Measurements from ENCODE around the gene MEGF9.
"Not testable (repeated sequence)": the region's sequence is repeated elsewhere in the genome, so short reads cannot be mapped to it uniquely, and the experiment has no call there.

DNA sequence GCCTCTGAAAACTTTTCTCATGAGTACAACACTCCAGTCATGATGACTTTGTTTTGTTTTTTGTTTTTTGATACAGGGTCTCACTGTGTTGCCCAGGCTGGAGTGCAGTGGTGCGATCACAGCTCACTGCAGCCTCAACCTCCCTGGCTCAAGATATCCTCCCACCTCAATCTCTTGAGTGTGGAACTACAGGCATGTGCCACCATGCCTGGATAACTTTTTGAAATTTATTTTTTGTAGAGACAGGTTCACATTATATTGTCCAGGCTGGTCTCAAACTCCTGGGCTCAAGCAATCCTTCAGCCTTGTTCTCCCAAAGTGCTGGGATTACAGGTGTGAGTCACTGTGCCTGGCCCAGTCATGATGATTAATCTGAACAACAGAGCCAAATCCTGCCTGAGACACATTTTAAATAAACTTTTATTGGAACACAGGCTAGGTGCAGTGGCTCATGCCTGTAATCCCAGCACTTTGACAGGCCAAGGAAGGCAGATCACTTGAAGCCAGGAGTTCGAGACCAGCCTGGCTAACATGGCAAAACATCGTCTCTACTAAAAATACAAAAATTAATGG is 85.3 kb downstream of the MEGF9 start:
- TF ChIP-seq, protein P1, sequence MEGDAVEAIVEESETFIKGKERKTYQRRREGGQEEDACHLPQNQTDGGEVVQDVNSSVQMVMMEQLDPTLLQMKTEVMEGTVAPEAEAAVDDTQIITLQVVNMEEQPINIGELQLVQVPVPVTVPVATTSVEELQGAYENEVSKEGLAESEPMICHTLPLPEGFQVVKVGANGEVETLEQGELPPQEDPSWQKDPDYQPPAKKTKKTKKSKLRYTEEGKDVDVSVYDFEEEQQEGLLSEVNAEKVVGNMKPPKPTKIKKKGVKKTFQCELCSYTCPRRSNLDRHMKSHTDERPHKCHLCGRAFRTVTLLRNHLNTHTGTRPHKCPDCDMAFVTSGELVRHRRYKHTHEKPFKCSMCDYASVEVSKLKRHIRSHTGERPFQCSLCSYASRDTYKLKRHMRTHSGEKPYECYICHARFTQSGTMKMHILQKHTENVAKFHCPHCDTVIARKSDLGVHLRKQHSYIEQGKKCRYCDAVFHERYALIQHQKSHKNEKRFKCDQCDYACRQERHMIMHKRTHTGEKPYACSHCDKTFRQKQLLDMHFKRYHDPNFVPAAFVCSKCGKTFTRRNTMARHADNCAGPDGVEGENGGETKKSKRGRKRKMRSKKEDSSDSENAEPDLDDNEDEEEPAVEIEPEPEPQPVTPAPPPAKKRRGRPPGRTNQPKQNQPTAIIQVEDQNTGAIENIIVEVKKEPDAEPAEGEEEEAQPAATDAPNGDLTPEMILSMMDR (conservative IDR thresholded peaks at IDR 0.05): not testable (repeated sequence)
- TF ChIP-seq EZH2 (IDR thresholded peaks at IDR 0.05; ENCODE audit: low read depth): not testable (repeated sequence)

Data from PC-9 (cell line).